ENCODE measurements around the gene TTC9B.

- TF ChIP-seq CTCF (conservative IDR thresholded peaks at IDR 0.05; ENCODE audit: low read depth, low read length) (no peak), FOS (IDR thresholded peaks at IDR 0.05; ENCODE audit: low read depth, low read length) (no peak), POLR2A (IDR thresholded peaks at IDR 0.05; ENCODE audit: low read depth, low read length) (no peak), MXI1 (IDR thresholded peaks at IDR 0.05; ENCODE audit: borderline replicate concordance, low read depth, low read length) (no peak), RFX5 (IDR thresholded peaks at IDR 0.05; ENCODE audit: low read depth, low read length) (no peak), CHD1 (IDR thresholded peaks at IDR 0.05; ENCODE audit: low read depth, low read length) (no peak), NFE2L2 (IDR thresholded peaks at IDR 0.05; ENCODE audit: low read depth, low read length) (no peak), SMC3 (IDR thresholded peaks at IDR 0.05; ENCODE audit: low read depth, low read length) (no peak)
Measured at GRCh38 chr19:40177286-40178070, 40.7 kb downstream of the TTC9B start.
